Kidney (tissue), 14 donors: ENCODE data around the gene CORO2B. TPM values are rescaled to one million over a fixed set of nuclear protein-coding genes. Genes with fewer than 3 reads are reported as not detected.

Experiments used
- DNase-seq, 5 donors: peaks; one replicate each; pipeline ENCODE4 v3.0.0-alpha.2; 2013 to 2020
- FAIRE-seq: peaks from 2 replicates; lab custom pipeline; 2012; peaks lifted over from hg19 to GRCh38; lab: Jason Lieb, UNC
- H3K27ac ChIP-seq, 2 donors: one replicate each; pipeline ENCODE4 v1.7.0; 2013; ENCODE audit warnings: low read depth in 2 of 2, low read length in 2 of 2, inconsistent platforms in 1 of 2
- H3K27me3 ChIP-seq: one replicate; pipeline ENCODE4 v1.7.1; 2013; ENCODE audit warnings: low read length, inconsistent platforms; ENCODE audit not compliant: control insufficient read depth, insufficient read depth
- H3K36me3 ChIP-seq, 3 donors: one replicate each; pipeline versions ENCODE4 v1.7.0 to v1.7.1; 2013; ENCODE audit warnings: low read length in 3 of 3, control low read depth in 1 of 3, inconsistent platforms in 1 of 3; ENCODE audit not compliant: insufficient read depth in 3 of 3, control insufficient read depth in 2 of 3
- H3K4me1 ChIP-seq, 3 donors: one replicate each; pipeline versions ENCODE4 v1.7.0 to v1.7.1; 2013; ENCODE audit warnings: low read length in 3 of 3, inconsistent platforms in 1 of 3, low read depth in 1 of 3; ENCODE audit not compliant: control insufficient read depth in 2 of 3, insufficient read depth in 2 of 3
- H3K4me3 ChIP-seq, 3 donors: one replicate each; pipeline versions ENCODE4 v1.7.0 to v1.8.1; 2013; ENCODE audit warnings: low read length in 3 of 3, control low read depth in 1 of 3, inconsistent platforms in 1 of 3
- H3K9ac ChIP-seq, 3 donors: one replicate each; pipeline versions ENCODE4 v1.7.0 to v1.7.1; 2013; ENCODE audit warnings: low read length in 3 of 3, control low read depth in 1 of 3, inconsistent platforms in 1 of 3
- H3K9me3 ChIP-seq, 3 donors: one replicate each; pipeline versions ENCODE4 v1.7.0 to v1.7.1; 2013; ENCODE audit warnings: low read length in 3 of 3, control low read depth in 1 of 3, inconsistent platforms in 1 of 3; ENCODE audit not compliant: control insufficient read depth in 2 of 3, insufficient read depth in 1 of 3
- CTCF ChIP-seq: IDR thresholded peaks from 3 replicates; pipeline ENCODE4 v1.5.1; 2012; ENCODE audit warnings: mild to moderate bottlenecking, moderate library complexity, borderline replicate concordance; ENCODE audit not compliant: insufficient read depth; ENCODE audit errors: extremely low read depth
- intact Hi-C: fragments of 100-400 bp; cut with DNase I; formaldehyde crosslinking; loops from one replicate; pipeline ENCODE4 v1.11.1; 2022
- polyA plus RNA-seq: library from polyadenylated mRNA; stranded (reverse); fragments of 350-450 nt; fragmentation: Illumina TruSeq; extraction: RNeasy Lipid Tissue Mini Kit (QIAGEN cat#74804); gene quantifications from one replicate; pipeline ENCODE4 v1.2.3, GENCODE V29; 2014; ENCODE audit warnings: low read depth, low replicate concordance; ENCODE audit not compliant: insufficient read depth
- total RNA-seq: library from RNA; stranded (reverse); fragmentation: NEBNext Ultra II Directional; extraction: Animal tissue kit (Norgen Biotek cat#: 25700); gene quantifications from one replicate; pipeline ENCODE4 v1.2.1, GENCODE V29; 2021
- donor health status: control.
- donor health status: control.
- donor health status: control.
- donor health status: control.
- donor health status: control.
- donor health status: DM: yes; HTN: yes; CAD: no.
- donor health status: Normal renal cell carcinoma (clear cell type).

Gene CORO2B
- total and polyA plus RNA-seq, 2 donors from 2014 or later: 7.9 to 9.0 TPM

DNA sequence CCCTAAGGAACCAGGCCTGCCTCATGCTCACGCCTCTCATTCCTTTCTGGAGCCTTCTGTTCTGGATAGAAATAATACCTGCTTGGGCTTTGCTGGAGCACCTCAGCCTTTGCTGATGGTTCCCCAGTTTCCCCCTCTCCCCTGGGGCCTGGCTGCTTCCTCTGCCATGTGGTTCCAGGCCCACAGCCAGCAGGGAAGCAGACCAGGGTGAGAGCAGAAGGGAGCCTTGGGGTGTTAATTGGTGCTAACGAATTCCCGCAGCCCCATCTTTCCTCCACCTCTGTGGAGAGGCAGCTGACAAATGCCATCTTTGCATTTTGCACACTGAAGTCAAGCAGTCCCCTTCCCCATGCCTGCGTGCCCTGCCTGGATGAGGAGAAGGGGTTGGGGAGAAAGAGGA is 13.1 kb upstream of the CORO2B start:
- peak in 1 of 5 donors; percentile 26 for DNase-seq
- no peak for TF ChIP-seq CTCF
- no peak for FAIRE-seq
- Histone ChIP-seq H3K9ac (no peak overlapping the region), H3K27ac (no peak overlapping the region), H3K4me3 (no peak overlapping the region), H3K4me1 (no peaks in the 10 kb centered on the region), H3K9me3 (no peaks in the 10 kb centered on the region), H3K27me3 (no peaks in the 10 kb centered on the region), H3K36me3 (no peaks in the 10 kb centered on the region)
- intact Hi-C loops: no loop called here

DNA sequence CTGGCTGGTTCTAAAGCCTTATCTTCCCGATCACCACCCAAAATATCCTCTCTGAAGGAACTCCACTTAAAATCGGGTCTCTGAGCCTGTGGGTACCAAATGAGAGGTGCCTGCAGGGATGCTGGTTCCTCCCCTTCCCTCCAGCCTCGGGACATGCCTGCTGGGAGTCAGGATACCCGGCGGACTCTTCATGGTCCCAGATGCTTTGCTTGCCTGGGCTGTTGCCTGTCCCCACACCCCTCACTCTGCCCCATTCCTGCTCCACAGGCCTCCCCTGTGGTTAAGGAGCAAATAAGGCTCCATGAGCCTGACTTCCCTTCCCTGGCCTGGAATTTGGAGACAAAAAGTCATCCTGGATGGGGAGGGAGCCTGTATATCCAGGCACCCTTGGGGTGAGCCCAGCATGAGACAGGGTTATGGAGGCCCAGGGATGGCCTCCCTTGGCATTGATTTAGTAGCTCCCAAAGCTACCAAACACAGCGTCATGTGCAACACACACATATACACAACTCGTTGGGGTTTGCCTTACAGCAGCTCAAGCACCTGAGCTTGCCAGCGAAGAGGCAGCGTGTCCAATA is 12.3 kb upstream of the CORO2B start:
- Histone ChIP-seq H3K27me3 (no peaks in the 10 kb centered on the region), H3K9ac (no peak overlapping the region), H3K9me3 (no peaks in the 10 kb centered on the region), H3K4me1 (no peaks in the 10 kb centered on the region), H3K4me3 (no peak overlapping the region), H3K36me3 (no peaks in the 10 kb centered on the region), H3K27ac (no peak overlapping the region)
- FAIRE-seq: no peak
- peak in 1 of 5 donors; percentile 36 for DNase-seq
- intact Hi-C loops: no loop called here
- TF ChIP-seq CTCF: no peak

GRCh38 chr15:68567345-68567744 is 11.4 kb upstream of the CORO2B start:
- intact Hi-C loops: no loop called here
- Histone ChIP-seq H3K4me3 (no peak overlapping the region), H3K4me1 (no peaks in the 10 kb centered on the region), H3K27me3 (no peaks in the 10 kb centered on the region), H3K36me3 (no peaks in the 10 kb centered on the region), H3K9ac (no peak overlapping the region), H3K27ac (no peak overlapping the region), H3K9me3 (no peaks in the 10 kb centered on the region)
- no peak for DNase-seq
- no peak for TF ChIP-seq CTCF
- FAIRE-seq: no peak

- Histone ChIP-seq H3K27ac (no peak overlapping the region), H3K4me1 (no peaks in the 10 kb centered on the region), H3K4me3 (no peak overlapping the region), H3K9ac (no peak overlapping the region), H3K36me3 (no peaks in the 10 kb centered on the region), H3K27me3 (no peaks in the 10 kb centered on the region), H3K9me3 (no peaks in the 10 kb centered on the region)
- no peak for DNase-seq
- intact Hi-C loops: no loop called here
- FAIRE-seq: no peak
- no peak for TF ChIP-seq CTCF
Observed at GRCh38 chr15:68570974-68571373, 7.8 kb upstream of the CORO2B start.
